OCI-LY1 (cell line): ENCODE measurements around the gene COBL.

Experiments used
- CTCF ChIP-seq: fragments of 200-600 bp; sonication (generic), shearing (Covaris generic); IDR thresholded peaks from 2 replicates; pipeline ENCODE4 v1.5.1; 2017; ENCODE audit warnings: mild to moderate bottlenecking, antibody characterized with exemption, low read length, moderate library complexity, mixed read lengths
- EZH2 ChIP-seq: fragments of 200-600 bp; sonication (generic), shearing (Covaris generic); IDR thresholded peaks from 2 replicates; pipeline ENCODE4 v1.8.0; 2017; ENCODE audit warnings: borderline replicate concordance, mixed run types, mild to moderate bottlenecking, antibody characterized with exemption, low read length, moderate library complexity, mixed read lengths

GRCh38 chr7:51307651-51308210, 8.9 kb downstream of the COBL start:
- no peak for TF ChIP-seq CTCF
- no peak for TF ChIP-seq EZH2
